HG03521 (cell line): ENCODE results near the gene CXorf58.
"Not testable (repeated sequence)": the region's sequence is repeated elsewhere in the genome, so short reads cannot be mapped to it uniquely, and the experiment has no call there.

Source experiments
- ATAC-seq: cut with Tn5 transposase; IDR thresholded peaks from one replicate; pipeline ENCODE4 v1.9.1; 2021; ENCODE audit warnings: mild to moderate bottlenecking, moderate library complexity; ENCODE audit not compliant: unreplicated experiment

Gene CXorf58, protein sequence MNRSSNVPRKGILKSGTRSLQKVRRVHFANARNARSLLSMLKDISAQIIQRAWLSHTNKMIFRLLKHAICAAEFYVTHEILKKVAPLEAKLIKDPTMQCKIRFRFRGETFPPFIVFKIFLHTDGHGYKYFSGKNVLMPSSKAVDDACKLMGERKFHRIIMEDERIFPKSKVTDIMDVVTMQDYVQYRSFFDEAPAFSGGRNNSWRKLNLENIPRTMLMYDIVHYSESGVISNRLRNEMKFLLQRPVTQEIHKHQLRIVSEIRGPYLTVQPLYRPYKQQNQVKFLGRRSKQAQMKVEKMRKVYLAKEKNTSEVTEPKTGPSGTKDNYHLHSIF

DNA sequence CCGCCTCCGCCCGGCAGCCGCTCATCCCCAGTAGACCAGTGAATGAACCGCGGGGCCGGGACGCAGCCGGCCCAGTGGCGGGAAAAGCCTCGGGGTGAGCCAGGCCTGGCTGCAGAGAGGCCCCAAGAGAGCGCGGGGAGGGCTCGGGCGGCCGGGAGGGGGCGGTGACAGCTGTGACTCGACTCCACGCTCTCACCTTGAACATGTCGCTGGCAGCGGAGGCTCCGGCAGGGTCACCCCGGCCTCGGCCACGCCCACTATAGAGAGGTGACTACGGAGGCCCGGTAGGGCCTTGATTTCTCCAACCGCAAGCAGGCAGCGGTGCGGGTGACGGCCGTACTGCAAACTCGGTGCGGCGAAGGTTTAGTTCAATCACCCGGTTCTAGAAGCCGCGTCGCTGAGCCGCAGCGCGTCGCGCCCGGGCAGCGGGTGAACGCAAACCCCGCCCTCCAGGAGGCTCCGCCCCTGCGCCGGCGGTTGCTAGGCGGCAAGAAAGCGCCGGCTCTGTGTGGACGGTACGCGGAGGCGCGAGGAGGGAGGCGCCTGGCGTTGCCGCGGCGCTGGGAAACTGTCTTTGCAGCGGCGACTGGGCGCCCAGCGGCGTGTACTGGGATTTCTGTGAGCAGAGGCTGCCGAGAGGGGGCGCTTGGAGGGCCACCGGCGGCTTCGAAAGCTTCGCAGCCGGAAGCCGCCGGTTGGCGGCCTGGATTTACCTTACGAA lies at the start of gene CXorf58, which contains the start of gene APOO:
CXorf58 (plus strand) TSS at position 509 of the 721 bp plus-strand sequence. CDS start 2,297 bp downstream, outside the sequence.
APOO (minus strand) TSS at position 441 of the 721 bp plus-strand sequence; CDS start at position 205, 236 bp downstream.
- ATAC-seq, result peak; percentile 92

DNA sequence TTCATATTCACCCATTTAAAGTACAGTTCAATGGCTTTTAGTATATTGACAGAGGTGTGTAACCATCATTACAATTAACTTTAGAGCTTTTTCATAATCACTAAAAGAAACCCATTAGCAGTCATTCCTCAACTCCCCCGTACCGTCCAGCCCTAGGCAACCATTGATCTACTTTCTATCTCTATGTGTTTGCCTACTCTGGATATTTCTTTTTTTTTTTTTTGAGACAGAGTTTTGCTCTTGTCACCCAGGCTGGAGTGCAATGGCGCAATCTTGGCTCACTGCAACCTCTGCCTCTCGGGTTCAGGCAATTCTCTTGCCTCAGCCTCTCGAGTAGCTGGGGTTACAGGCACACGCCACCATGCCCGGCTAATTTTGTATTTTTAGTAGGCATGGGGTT lies 48.6 kb upstream of the CXorf58 start:
- ATAC-seq, result not testable (repeated sequence)

DNA sequence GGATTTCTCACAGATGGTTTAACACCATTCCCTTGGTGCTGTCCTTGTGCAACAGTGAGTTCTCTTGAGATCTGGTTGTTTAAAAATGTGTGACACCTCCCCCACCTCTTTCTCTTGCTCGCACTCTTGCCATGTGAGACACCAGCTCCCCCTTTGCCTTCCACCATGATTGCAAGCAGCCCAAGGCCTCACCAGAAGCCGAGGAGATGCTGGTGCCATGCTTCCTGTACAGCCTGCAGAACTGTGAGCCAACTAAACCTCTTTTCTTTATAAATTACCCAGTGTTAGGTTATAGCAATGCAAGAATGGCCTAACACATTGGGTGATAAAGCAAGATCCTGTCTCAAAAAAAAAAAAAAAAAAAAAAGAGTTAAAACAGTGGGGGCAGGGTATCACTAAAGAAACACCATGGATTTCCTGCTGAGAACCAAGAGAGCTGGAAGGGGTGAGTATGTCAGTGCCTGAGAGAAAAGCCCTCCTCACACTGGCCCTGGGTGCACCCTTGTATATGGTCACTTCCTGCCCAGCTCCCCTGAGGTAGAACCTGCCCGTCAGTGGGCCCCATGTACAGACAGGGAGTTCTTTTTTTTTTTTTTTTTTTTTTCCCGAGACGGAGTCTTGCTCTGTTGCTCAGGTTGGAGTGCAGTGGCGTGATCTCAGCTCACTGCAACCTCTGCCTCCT lies 46.5 kb upstream of the CXorf58 start:
- no peak for ATAC-seq

DNA sequence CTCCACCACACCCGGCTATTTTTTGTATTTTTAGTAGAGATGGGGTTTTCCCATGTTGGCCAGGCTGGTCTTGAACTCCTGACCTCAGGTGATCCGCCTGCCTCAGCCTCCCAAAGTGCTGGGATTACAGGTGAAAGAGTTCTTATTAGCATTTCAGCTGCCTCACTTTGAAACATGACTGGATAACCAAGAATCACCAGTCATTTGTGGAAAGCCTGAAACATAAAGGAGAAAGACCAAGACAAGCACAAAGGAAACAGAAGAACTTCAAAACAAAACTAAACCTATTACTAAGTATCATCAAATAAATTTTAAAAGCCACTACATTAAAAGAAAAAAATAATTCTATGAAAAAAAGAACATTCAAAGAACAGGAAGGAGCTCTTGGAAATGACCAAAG lies 45.9 kb upstream of the CXorf58 start:
- not testable (repeated sequence) for ATAC-seq

DNA sequence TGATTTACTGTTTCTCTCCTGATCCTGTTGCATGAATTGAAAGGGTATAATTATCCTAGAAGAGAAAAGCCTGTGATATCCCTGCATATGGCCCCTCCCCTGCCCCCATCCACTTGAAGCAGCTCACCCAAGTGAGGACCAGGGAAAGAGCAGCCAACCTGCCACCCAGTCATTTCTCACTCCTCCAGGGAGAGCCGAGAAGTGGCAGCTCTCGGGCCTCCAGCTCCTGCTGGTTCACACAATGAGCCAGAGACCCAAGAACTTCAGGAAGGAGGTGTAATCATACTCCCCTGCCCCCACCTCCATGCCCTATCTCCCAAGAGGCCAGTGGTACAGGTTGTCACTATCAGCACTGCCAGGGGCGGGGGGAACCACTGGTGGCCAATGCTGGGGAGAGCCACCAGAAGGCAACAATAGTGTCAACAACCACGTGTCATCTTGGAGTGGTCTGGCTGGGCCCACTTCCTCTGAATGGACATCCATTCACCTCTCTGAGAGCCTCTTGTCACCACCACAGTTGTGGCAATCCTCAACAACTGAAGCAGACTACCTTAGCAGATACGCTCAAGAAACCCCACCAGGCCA lies 43.0 kb upstream of the CXorf58 start:
- ATAC-seq, result no peak

DNA sequence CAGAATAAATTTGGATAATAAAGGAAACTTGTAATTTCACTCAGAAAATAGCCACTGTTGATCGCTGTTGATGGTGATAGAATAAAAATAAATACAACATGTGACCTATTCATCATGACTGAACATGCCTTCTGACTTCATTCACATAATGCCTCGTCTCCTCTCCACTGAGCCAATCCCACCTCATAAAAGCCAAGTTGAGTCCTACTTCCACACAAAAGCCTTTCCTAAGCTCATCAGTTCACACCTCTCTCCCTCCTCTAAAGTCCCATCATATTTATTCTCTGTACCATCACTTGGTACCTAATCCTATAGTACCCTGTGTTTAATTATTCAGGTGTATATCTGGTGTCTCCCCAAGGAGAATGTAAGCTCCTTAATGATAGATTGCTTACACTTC lies 37.8 kb upstream of the CXorf58 start:
- ATAC-seq, result no peak

DNA sequence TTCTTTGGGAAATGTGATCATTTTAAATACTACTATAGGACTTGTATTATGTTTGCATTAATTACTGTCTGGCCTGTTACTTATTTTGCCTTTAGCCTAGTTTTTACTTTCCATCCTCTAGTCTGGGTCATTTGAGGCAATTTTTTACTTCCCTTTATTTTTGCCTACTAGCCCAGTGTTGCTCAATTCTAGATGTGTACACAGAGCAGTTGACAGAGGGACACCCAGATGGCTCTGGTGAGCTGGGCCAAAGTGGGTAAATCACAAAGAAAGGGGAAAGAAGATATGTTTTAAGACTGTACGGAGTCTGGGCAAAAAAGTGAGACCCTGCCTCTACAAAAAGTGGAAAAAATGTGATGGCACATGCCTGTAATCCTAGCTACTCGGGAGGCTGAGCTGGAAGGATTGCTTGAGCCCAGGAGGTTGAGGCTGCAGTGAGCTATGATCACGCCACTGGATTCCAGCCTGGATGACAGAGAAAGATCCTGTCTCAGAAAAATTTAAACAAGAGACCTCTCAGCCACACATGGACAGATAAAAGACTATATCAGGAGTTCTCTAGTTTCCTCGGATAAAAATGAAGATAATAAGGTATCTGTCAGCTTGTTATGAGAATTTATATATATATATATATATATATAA lies 35.8 kb upstream of the CXorf58 start:
- ATAC-seq, result no peak

DNA sequence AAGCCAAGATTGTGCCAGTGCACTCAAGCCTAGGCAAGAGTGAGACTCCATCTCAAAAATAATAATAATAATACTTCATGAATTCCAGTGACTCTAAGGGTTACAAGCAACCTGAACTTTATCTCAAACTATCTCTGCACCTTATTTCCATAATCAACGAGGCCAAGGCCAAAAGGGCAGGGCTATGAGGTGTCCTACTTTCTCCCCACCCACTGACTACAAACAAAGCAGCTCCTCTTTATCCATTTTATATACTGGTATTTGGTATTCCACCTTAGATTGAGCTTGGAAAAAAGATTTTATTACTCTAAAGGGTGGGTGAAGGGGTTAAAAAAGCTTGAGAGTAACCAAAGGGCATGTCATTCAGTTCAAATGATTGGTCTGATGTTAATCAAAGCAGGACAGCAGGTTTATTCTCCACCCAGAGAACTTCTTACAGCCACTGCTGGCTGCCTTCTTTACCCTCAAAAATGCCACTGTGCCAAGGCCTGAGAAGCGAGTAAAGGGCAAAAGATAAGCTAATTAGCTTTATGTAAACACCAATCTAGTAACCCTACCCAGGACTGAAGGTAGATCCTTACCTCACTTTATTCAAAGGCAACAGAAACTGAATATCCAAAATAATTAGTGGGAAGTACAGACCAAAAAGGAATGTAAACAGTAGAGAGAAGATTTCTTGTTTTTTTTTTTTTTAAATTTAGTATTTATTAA lies 28.3 kb upstream of the CXorf58 start:
- no peak for ATAC-seq

DNA sequence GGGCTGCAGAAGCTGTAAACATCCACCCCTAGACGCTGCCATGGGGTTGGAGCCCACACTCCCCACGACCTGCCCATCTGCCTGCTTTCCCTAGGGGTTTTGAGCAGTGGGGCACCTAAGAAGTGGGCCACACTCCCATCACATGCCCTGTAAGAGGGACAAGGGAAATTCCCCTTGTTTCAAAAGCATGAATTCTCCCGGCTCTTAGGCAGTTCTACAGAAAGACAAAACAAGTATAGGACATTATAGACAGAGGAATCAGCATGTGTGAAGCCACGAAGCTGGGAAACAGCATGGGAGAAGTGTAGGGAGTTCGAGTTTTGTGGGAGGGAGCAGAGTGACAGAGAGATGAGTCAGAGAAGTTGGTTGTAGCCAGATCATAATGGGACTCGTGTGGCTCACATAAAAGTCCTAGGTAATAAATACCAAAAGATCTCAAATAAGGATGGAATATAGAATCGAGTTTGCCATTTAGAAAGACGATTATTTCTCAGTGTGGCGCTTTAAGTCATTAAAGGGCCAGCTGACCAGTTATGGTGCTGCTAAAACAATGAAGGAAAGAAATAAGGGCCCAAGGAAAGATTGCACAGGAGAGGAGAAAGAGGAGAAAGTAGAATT lies 24.0 kb upstream of the CXorf58 start:
- ATAC-seq, result no peak

DNA sequence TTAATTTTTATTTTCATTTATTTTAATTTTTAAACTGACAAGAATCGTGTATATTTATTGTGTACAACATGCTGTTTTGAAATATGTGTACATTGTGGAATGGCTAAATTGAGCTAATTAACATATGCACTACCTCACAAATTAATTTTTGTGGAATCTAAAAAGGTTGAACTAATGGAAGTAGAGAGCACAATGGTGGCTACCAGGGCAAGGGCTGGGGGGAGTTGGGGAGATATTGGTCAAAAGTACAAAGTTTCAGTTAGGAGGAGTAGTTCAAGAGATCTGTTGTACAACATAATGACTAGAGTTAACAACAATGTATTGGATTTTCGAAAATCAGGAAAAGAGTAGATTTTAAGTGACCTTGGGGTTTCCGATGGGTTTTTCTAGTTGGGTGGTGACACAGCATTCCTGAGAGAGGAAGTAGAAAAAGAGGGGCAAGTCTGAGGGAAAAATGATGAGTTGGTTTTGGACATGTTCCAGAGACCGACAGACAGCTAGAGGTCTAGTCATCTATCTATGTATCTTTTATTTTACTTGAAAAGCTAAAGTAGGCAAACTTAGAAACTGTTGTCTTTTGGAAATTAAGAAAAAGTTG lies 23.3 kb upstream of the CXorf58 start:
- ATAC-seq, result no peak

DNA sequence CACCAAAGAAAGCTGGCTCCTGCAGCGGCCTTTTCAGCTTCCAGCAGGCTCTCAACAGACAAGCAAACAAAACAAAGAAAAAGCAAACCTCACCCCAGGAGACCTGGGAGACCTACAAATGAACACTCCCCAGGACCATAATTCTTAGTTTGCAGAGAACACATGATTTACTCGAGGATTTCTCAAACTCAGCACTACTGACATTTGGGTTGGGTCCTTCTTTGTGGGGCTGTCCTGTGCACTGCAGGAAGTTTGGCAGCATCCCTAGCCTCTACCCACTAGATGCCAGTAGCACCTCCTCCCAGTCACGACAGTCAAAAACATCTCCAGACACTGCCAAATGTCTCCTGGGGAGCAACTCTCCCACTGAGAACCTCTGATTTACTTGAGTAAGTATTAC lies 22.0 kb upstream of the CXorf58 start:
- no peak for ATAC-seq

DNA sequence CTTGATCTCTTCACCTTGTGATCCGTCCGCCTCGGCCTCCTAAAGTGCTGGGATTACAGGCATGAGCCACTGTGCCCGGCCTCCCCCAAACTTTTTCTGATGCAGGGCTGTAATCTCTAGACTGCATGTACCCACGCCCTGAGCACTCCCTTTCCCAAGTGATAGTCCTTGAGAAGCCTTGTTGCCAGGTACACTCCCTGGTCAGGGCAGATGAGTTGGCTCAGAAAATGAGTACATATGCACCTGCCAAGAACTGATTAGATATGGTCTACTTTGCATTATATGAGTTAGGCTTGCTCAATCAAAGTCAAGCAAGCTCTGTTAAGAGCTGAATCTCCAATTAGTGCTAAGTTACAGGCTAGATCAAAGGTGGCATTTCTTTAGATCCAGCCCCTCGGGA lies 20.4 kb upstream of the CXorf58 start:
- no peak for ATAC-seq

DNA sequence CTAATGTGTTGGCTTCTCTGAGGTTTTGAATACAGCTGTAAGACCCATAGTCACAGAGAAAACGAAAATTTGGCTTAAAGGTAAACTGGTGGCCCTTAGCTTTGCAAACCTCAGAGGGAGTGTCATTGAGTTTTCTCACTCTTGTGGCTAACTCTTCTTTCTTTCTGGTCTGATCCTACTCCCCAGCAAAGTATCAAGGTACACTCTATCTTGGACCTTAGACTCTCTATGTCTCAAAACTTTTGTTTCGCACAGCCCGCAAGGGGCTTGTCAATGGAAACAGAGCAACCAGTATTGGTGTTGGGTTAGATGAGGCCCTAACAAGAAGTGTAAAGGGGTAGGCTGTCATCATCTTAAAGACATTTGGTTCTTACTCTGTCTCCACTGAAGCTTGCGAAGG lies 19.9 kb upstream of the CXorf58 start:
- ATAC-seq, result no peak

DNA sequence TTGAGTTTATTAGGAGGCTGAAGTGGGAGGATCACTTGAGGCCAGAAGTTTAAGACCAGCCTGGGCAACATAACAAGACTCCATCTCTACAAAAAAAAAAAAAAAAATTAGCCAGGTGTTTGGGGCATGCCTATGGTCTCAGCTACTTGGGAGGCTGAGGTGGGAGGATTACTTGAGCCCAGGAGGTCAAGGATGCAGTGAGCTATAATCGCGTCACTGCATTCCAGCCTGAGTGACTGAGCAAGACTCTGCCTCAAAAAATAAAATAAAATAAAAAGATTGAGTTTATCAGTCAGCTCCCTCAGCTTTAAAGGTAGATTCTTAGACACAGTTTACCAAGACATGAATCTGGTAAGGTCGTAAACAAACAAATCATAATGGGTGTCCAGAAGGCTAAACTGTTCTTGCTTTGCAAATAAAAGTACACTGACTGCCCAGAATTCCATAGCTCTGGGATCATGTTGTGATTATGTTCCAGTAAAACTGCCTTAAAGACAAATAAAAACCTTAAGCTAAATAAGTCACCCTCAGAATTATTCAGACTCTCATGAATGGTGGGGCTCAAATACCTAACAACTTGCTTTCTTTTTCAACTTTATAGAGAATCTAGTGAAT lies 18.8 kb upstream of the CXorf58 start:
- ATAC-seq, result no peak

DNA sequence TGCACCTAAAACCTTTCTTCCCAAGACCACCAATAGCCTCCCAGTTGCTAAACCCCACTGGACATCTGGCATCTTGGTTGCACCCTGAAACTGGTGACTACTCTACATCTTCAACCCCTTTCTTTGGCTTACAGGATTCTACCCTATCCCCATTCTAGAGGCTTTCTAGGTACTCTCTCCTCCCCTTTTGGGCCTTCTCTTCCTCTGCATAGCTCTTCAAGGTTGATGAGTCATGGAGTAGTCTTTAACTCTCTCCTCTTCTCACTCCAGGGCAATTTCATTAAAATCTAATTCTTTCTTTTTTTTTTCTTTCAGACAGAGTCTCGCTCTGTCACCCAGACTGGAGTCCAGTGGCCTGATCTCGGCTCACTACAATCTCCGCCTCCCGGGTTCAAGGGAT lies 16.9 kb upstream of the CXorf58 start:
- ATAC-seq, result no peak

DNA sequence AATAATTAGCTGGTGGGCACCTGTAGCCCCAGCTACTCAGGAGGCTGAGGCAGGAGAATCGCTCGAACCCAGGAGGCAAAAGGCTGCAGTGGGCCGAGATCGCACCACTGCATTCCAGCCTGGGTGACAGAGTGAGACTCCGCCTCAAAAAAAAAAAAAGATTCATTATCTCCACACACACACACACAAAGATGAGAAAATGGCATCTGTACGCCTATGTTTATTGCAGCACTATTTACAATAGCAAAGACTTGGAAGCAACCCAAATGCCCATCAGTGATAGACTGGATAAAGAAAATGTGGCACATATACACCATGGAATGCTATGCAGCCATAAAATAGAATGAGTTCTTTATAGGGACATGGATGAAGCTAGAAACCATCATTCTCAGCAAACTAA lies 12.8 kb upstream of the CXorf58 start:
- not testable (repeated sequence) for ATAC-seq

DNA sequence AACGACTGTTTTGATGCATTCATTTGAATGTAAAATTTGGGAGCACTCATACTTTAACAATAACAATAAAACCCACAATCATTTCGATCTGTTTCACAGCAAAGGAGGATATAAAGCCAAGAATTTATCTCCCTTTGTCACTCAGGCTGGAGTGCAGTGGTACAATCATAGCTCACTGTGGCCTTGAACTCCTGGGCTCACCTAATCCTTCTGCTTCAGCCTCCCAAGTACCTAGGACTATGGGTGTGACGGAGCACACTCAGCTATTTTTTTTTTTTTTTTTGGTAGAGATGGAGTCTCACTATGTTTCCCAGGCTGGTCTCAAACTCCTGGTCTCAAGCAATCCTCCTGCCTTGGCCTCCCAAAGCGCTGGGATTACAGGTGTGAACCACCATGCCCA lies 11.3 kb upstream of the CXorf58 start:
- not testable (repeated sequence) for ATAC-seq

DNA sequence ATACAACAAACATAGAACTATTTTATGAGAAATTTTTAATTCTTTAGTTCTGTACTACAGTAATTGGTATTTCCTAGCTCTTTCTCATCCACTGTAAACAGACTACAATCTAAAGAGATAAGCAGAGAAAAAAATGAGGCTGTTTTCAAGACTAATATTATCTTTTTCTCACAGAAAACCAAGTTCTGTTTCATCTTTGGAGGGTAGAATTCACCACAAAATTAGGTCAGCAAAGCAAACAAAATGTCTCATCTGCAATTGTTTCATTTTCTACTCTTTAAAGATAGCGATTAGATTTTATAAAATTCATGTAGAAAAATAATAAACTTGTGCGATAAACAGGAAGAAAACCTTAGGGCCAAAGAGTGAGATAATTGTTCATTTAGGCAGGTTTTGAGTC lies 10.8 kb upstream of the CXorf58 start:
- no peak for ATAC-seq

DNA sequence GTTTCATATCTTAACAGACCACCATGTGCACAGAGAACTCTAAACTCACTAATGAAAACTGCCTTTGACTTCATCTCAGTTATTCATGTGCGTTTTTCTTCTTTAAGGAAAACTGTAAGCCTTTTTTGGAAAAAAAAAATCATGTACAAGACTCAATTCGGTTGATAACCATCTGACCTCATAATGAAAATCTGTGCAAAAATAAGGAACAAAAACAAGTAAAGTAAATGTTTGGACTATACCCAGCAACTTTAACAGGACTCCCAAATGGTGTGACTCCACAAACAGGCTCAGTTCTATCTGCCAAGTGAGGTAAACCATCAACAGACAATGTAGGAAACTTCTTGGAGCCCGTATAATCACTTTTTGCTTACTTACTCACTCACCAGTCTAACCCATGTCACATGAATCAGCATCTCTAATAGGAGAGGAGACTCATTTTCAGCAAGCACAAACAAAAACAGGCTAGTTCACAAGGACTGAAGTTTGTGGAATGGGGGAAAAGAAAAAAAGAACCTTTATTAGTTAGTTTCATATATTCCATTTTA lies 9.3 kb upstream of the CXorf58 start:
- no peak for ATAC-seq
